Loucy (cell line): ENCODE data around the gene PMEL.

ENCODE experiments used
- CTCF ChIP-seq: fragments of 200-600 bp; sonication (generic); conservative IDR thresholded peaks from 2 replicates; pipeline ENCODE4 v1.5.1; 2014; ENCODE audit warnings: mild to moderate bottlenecking, antibody characterized with exemption, low read length
- EZH2phosphoT487 ChIP-seq: fragments of 200-600 bp; IDR thresholded peaks from 2 replicates; pipeline ENCODE4 v1.6.1; 2018; ENCODE audit warnings: antibody characterized with exemption, mild to moderate bottlenecking, moderate library complexity, borderline replicate concordance

GRCh38 chr12:55969356-55969755, 3.5 kb upstream of the PMEL start:
- TF ChIP-seq CTCF (no peak), EZH2phosphoT487 (no peak)
